Thoracic aorta (tissue), 2 donors: ENCODE data around the gene SLC18A2. TPM values are rescaled to one million over a fixed set of nuclear protein-coding genes. Genes with fewer than 3 reads are reported as not detected.

ENCODE experiments used
- ATAC-seq: fragments of 150-250 bp; one replicate; pipeline ENCODE4 v1.8.0; 2017; ENCODE audit warnings: low read depth; ENCODE audit not compliant: insufficient number of reproducible peaks, low FRiP score
- DNase-seq: peaks from one replicate; pipeline ENCODE4 v3.0.0-alpha.2; 2020; ENCODE audit warnings: low spot score
- H3K27ac ChIP-seq, 2 donors: fragments of 200-600 bp; sonication (generic); 1 replicate in 1 of 2; 2 replicates in 1 of 2; pipeline ENCODE4 v1.5.1; 2016; ENCODE audit warnings: mild to moderate bottlenecking in 2 of 2, moderate library complexity in 2 of 2
- H3K27me3 ChIP-seq: fragments of 200-600 bp; sonication (generic); replicated peaks from 2 replicates; pipeline ENCODE4 v1.6.0; 2016; ENCODE audit warnings: mild to moderate bottlenecking; ENCODE audit not compliant: insufficient read depth
- H3K36me3 ChIP-seq: fragments of 200-600 bp; sonication (generic); one replicate; pipeline ENCODE4 v1.5.1; 2016
- H3K4me1 ChIP-seq, 2 donors: fragments of 200-600 bp; sonication (generic); 1 replicate in 1 of 2; 2 replicates in 1 of 2; pipeline versions ENCODE4 v1.5.1 to v1.6.0; 2016; ENCODE audit warnings: low read depth in 2 of 2, mild to moderate bottlenecking in 1 of 2; ENCODE audit not compliant: control insufficient read depth in 1 of 2
- H3K4me3 ChIP-seq: fragments of 200-600 bp; sonication (generic); 2 replicates; pipeline ENCODE4 v1.5.1; 2016; ENCODE audit warnings: mild to moderate bottlenecking
- H3K9me3 ChIP-seq: fragments of 200-600 bp; sonication (generic); 2 replicates; pipeline ENCODE4 v1.5.1; 2016
- CTCF ChIP-seq: fragments of 200-600 bp; sonication (generic); IDR thresholded peaks from one replicate; pipeline ENCODE4 v1.5.1; 2019; ENCODE audit warnings: antibody characterized with exemption
- total RNA-seq, 2 donors: library from RNA; depleted of rRNA; stranded (reverse); fragments of >200 nt; gene quantifications; one replicate each; pipeline versions ENCODE4 v1.1.0 to v1.2.3, GENCODE V29; 2016

SLC18A2 gene
- total RNA-seq, 2 donors from 2014 or later, result 0.35 to 1.8 TPM

GRCh38 chr10:117237401-117237991 lies 3.4 kb upstream of the SLC18A2 start:
- TF ChIP-seq CTCF, result no peak
- Histone ChIP-seq H3K4me1 (peaks cover 0 to 5% of the 10 kb centered on the region in 2 donors), H3K4me3 (no peak overlapping the region), H3K36me3 (no peaks in the 10 kb centered on the region), H3K9me3 (no peaks in the 10 kb centered on the region), H3K27ac (no peak overlapping the region), H3K27me3 (no peaks in the 10 kb centered on the region)
- DNase-seq (no peak), ATAC-seq (no peak)

DNA sequence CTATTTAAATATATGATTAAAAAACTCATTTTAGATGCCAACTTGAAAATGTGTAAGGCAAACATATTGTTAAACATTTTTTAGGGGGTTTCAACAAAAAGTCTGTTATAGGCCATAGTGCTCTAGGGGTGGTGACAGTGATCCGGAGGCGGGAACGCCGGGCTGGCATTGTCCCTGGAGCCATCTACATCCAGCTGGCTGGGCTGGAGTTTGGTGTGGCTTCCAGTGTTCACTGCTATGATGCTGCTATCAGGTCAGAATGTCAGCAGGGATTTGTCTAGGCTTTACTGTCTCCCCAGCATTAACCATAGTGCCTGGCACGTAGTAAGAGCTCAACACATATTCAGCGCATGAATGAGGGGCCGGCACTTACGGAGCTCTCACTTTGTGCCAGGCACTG lies 1.9 kb upstream of the SLC18A2 start:
- no peak for ATAC-seq
- Histone ChIP-seq H3K4me1 (peaks cover 0 to 5% of the 10 kb centered on the region in 2 donors), H3K27me3 (no peaks in the 10 kb centered on the region), H3K4me3 (no peak overlapping the region), H3K9me3 (no peaks in the 10 kb centered on the region), H3K36me3 (no peaks in the 10 kb centered on the region), H3K27ac (no peak overlapping the region)
- no peak for DNase-seq
- TF ChIP-seq CTCF, result no peak

- Histone ChIP-seq H3K9me3 (no peaks in the 10 kb centered on the region), H3K4me1 (peaks cover 0 to 5% of the 10 kb centered on the region in 2 donors), H3K27me3 (no peaks in the 10 kb centered on the region), H3K4me3 (no peak overlapping the region), H3K27ac (no peak overlapping the region), H3K36me3 (no peaks in the 10 kb centered on the region)
- DNase-seq, result no peak
- no peak for ATAC-seq
- no peak for TF ChIP-seq CTCF
These were observed 943 bp upstream of the SLC18A2 start for GRCh38 chr10:117239721-117240620.

GRCh38 chr10:117241541-117242462 lies 888 bp downstream of the SLC18A2 start:
- no peaks in the 10 kb centered on the region for H3K27me3 ChIP-seq
- no peak for ATAC-seq
- H3K4me1 ChIP-seq, result peaks cover 0 to 5% of the 10 kb centered on the region in 2 donors
- DNase-seq, result no peak
- H3K27ac ChIP-seq, result no peak overlapping the region
- TF ChIP-seq CTCF, result no peak
- no peak overlapping the region for H3K4me3 ChIP-seq
- no peaks in the 10 kb centered on the region for H3K9me3 ChIP-seq
- no peaks in the 10 kb centered on the region for H3K36me3 ChIP-seq

- Histone ChIP-seq H3K9me3 (no peaks in the 10 kb centered on the region), H3K27ac (no peak overlapping the region), H3K4me3 (no peak overlapping the region), H3K4me1 (peaks cover 0 to 5% of the 10 kb centered on the region in 2 donors), H3K36me3 (no peaks in the 10 kb centered on the region), H3K27me3 (no peaks in the 10 kb centered on the region)
- TF ChIP-seq CTCF, result no peak
- ATAC-seq, result no peak
- no peak for DNase-seq
These were observed 1.5 kb downstream of the SLC18A2 start for GRCh38 chr10:117242463-117242832.
